Nephron (organoid): ENCODE data around the gene PITPNC1.

Experiments
- H3K27ac Mint-ChIP-seq, 3 experiments: 2 replicates each; pipeline ENCODE4 v1.8.0; 2020; ENCODE audit warnings: mixed read lengths in 3 of 3, mild to moderate bottlenecking in 2 of 3, moderate library complexity in 1 of 3
- H3K27me3 Mint-ChIP-seq: 2 replicates; pipeline ENCODE4 v1.8.0; 2021; ENCODE audit warnings: low read depth, mild to moderate bottlenecking, moderate library complexity, mixed read lengths
- H3K36me3 Mint-ChIP-seq: 2 replicates; pipeline ENCODE4 v1.8.0; 2020; ENCODE audit warnings: low read depth, mixed read lengths
- H3K4me1 Mint-ChIP-seq: 2 replicates; pipeline ENCODE4 v1.8.0; 2020; ENCODE audit warnings: mixed read lengths
- H3K4me3 Mint-ChIP-seq, 3 experiments: 2 replicates each; pipeline ENCODE4 v1.8.0; 2020; ENCODE audit warnings: mild to moderate bottlenecking in 3 of 3, mixed read lengths in 3 of 3, moderate library complexity in 2 of 3
- H3K9me3 Mint-ChIP-seq: 2 replicates; pipeline ENCODE4 v1.8.0; 2020; ENCODE audit warnings: mixed read lengths
- CTCF ChIP-seq, 3 experiments: fragments of 200-600 bp; sonication (generic); IDR thresholded peaks; one replicate each; pipeline ENCODE4 v1.5.0; 2021; ENCODE audit warnings: antibody characterized with exemption in 3 of 3; ENCODE audit not compliant: unreplicated experiment in 3 of 3

Gene PITPNC1

GRCh38 chr17:67615011-67615561 lies 238.0 kb downstream of the PITPNC1 start:
- Mint-ChIP-seq H3K9me3 (no peaks in the 10 kb centered on the region), H3K4me1 (peaks cover 9% of the 10 kb centered on the region), H3K4me3 (no peak overlapping the region), H3K36me3 (no peaks in the 10 kb centered on the region), H3K27ac (no peak overlapping the region), H3K27me3 (peaks cover 4% of the 10 kb centered on the region)
- no peak for TF ChIP-seq CTCF (IDR thresholded peaks at IDR 0.05; ENCODE audit: unreplicated experiment in 3 of 3)

GRCh38 chr17:67615736-67616135 lies 238.7 kb downstream of the PITPNC1 start:
- H3K27me3 Mint-ChIP-seq, result peaks cover 4% of the 10 kb centered on the region
- no peak overlapping the region for H3K4me3 Mint-ChIP-seq
- peaks cover 9% of the 10 kb centered on the region for H3K4me1 Mint-ChIP-seq
- no peak overlapping the region for H3K27ac Mint-ChIP-seq
- H3K9me3 Mint-ChIP-seq, result no peaks in the 10 kb centered on the region
- no peaks in the 10 kb centered on the region for H3K36me3 Mint-ChIP-seq
- TF ChIP-seq CTCF (IDR thresholded peaks at IDR 0.05; ENCODE audit: unreplicated experiment in 3 of 3), result no peak

GRCh38 chr17:67617304-67617899 lies 240.3 kb downstream of the PITPNC1 start:
- H3K27ac Mint-ChIP-seq, result no peak overlapping the region
- H3K36me3 Mint-ChIP-seq, result no peaks in the 10 kb centered on the region
- peaks cover 4% of the 10 kb centered on the region for H3K27me3 Mint-ChIP-seq
- TF ChIP-seq CTCF (IDR thresholded peaks at IDR 0.05; ENCODE audit: unreplicated experiment in 3 of 3), result no peak
- no peak overlapping the region for H3K4me3 Mint-ChIP-seq
- no peaks in the 10 kb centered on the region for H3K9me3 Mint-ChIP-seq
- peaks cover 9% of the 10 kb centered on the region for H3K4me1 Mint-ChIP-seq

GRCh38 chr17:67619555-67619954 lies 242.5 kb downstream of the PITPNC1 start:
- no peak for TF ChIP-seq CTCF (IDR thresholded peaks at IDR 0.05; ENCODE audit: unreplicated experiment in 3 of 3)
- H3K4me1 Mint-ChIP-seq, result peaks cover 9% of the 10 kb centered on the region
- H3K9me3 Mint-ChIP-seq, result no peaks in the 10 kb centered on the region
- no peak overlapping the region for H3K27ac Mint-ChIP-seq
- H3K27me3 Mint-ChIP-seq, result no peaks in the 10 kb centered on the region
- H3K36me3 Mint-ChIP-seq, result no peaks in the 10 kb centered on the region
- H3K4me3 Mint-ChIP-seq, result no peak overlapping the region

- Mint-ChIP-seq H3K27me3 (no peaks in the 10 kb centered on the region), H3K4me1 (peaks cover 9% of the 10 kb centered on the region), H3K4me3 (no peak overlapping the region), H3K36me3 (no peaks in the 10 kb centered on the region), H3K9me3 (no peaks in the 10 kb centered on the region), H3K27ac (no peak overlapping the region)
- TF ChIP-seq CTCF (IDR thresholded peaks at IDR 0.05; ENCODE audit: unreplicated experiment in 3 of 3), result no peak
Measured at GRCh38 chr17:67620088-67620487, 243.0 kb downstream of the PITPNC1 start.

GRCh38 chr17:67620636-67621035 lies 243.6 kb downstream of the PITPNC1 start:
- no peak overlapping the region for H3K4me3 Mint-ChIP-seq
- no peaks in the 10 kb centered on the region for H3K9me3 Mint-ChIP-seq
- no peaks in the 10 kb centered on the region for H3K36me3 Mint-ChIP-seq
- TF ChIP-seq CTCF (IDR thresholded peaks at IDR 0.05; ENCODE audit: unreplicated experiment in 3 of 3), result no peak
- no peak overlapping the region for H3K27ac Mint-ChIP-seq
- no peaks in the 10 kb centered on the region for H3K27me3 Mint-ChIP-seq
- H3K4me1 Mint-ChIP-seq, result peaks cover 4% of the 10 kb centered on the region
